OCI-LY3 (cell line): ENCODE measurements around the gene NSRP1.

Source experiments
- H2AFZ ChIP-seq: fragments of 200-600, 300-600 bp; shearing (Covaris generic); 2 replicates; pipeline ENCODE4 v1.6.0; 2014; ENCODE audit warnings: antibody characterized with exemption, low read depth, low read length
- H3K27ac ChIP-seq: fragments of 200-600, 300-600 bp; sonication (generic); 2 replicates; pipeline ENCODE4 v1.5.1; 2014; ENCODE audit warnings: mild to moderate bottlenecking, low read length, moderate library complexity, mixed read lengths
- H3K27me3 ChIP-seq: fragments of 200-600, 300-600 bp; sonication (generic); 2 replicates; pipeline ENCODE4 v1.6.1; 2014; ENCODE audit warnings: low read depth, low read length, mixed read lengths
- H3K36me3 ChIP-seq: fragments of 200-600, 300-600 bp; sonication (generic); replicated peaks from 2 replicates; pipeline ENCODE3; 2014; ENCODE audit warnings: low read depth, low read length, mixed read lengths
- H3K4me1 ChIP-seq: fragments of 300-600, 200-600 bp; sonication (generic); 2 replicates; pipeline ENCODE4 v1.6.1; 2014; ENCODE audit warnings: low read length, mixed read lengths
- H3K4me2 ChIP-seq: fragments of 200-600, 300-600 bp; sonication (generic); 2 replicates; pipeline ENCODE4 v1.6.1; 2014; ENCODE audit warnings: low read length, mixed read lengths
- H3K4me3 ChIP-seq: fragments of 300-600, 200-600 bp; sonication (generic); 2 replicates; pipeline ENCODE4 v1.5.1; 2014; ENCODE audit warnings: antibody characterized with exemption, mild to moderate bottlenecking, low read length, moderate library complexity
- H3K79me2 ChIP-seq: fragments of 300-600, 200-600 bp; shearing (Covaris generic); 2 replicates; pipeline ENCODE4 v1.6.1; 2014; ENCODE audit warnings: mild to moderate bottlenecking, low read length, mixed read lengths
- H3K9ac ChIP-seq: fragments of 300-600, 200-600 bp; shearing (Covaris generic); 2 replicates; pipeline ENCODE4 v1.6.0; 2014; ENCODE audit warnings: mild to moderate bottlenecking, low read length, moderate library complexity
- H3K9me3 ChIP-seq: fragments of 200-600, 300-600 bp; shearing (Covaris generic); 2 replicates; pipeline ENCODE4 v1.6.1; 2014; ENCODE audit warnings: low read length, mixed read lengths; ENCODE audit not compliant: insufficient read depth
- H4K20me1 ChIP-seq: fragments of 200-600, 300-600 bp; sonication (generic); 2 replicates; pipeline ENCODE4 v1.6.1; 2016; ENCODE audit warnings: low read length, mixed read lengths; ENCODE audit not compliant: insufficient read depth
- CTCF ChIP-seq: fragments of 200-600, 300-600 bp; sonication (generic); IDR thresholded peaks from 2 replicates; pipeline ENCODE4 v1.5.1; 2014; ENCODE audit warnings: antibody characterized with exemption, low read length, low read depth
- EZH2phosphoT487 ChIP-seq: fragments of 200-600 bp; shearing (Covaris generic); IDR thresholded peaks from 2 replicates; pipeline ENCODE4 v1.6.1; 2018; ENCODE audit warnings: antibody characterized with exemption, mixed run types, low read depth

Gene NSRP1

GRCh38 chr17:30222251-30222650 is 105.6 kb downstream of the NSRP1 start:
- H3K4me2 ChIP-seq: no peak overlapping the region
- no peak overlapping the region for H3K9ac ChIP-seq
- no peak overlapping the region for H3K27ac ChIP-seq
- H4K20me1 ChIP-seq: peaks cover 3% of the 10 kb centered on the region; the same call in 1 of the 2 replicates
- no peaks in the 10 kb centered on the region for H3K9me3 ChIP-seq
- peaks cover 8% of the 10 kb centered on the region; the same call in 1 of the 2 replicates for H3K4me1 ChIP-seq
- no peaks in the 10 kb centered on the region for H3K79me2 ChIP-seq
- no peaks in the 10 kb centered on the region for H3K36me3 ChIP-seq
- no peak overlapping the region for H3K4me3 ChIP-seq
- peaks cover 60% of the 10 kb centered on the region for H3K27me3 ChIP-seq
- TF ChIP-seq CTCF: no peak
- no peak for TF ChIP-seq EZH2phosphoT487
- H2AFZ ChIP-seq: no peak overlapping the region

- Histone ChIP-seq H3K9me3 (no peaks in the 10 kb centered on the region), H3K36me3 (no peaks in the 10 kb centered on the region), H3K79me2 (no peaks in the 10 kb centered on the region), H3K27ac (no peak overlapping the region), H3K9ac (no peak overlapping the region), H3K27me3 (peaks cover 59% of the 10 kb centered on the region), H3K4me3 (no peak overlapping the region), H3K4me1 (peaks cover 8% of the 10 kb centered on the region; the same call in 1 of the 2 replicates), H4K20me1 (peaks cover 3% of the 10 kb centered on the region; the same call in 1 of the 2 replicates), H2AFZ (no peak overlapping the region), H3K4me2 (no peak overlapping the region)
- TF ChIP-seq CTCF: no peak
- no peak for TF ChIP-seq EZH2phosphoT487
Observed at GRCh38 chr17:30222721-30223175, 106.1 kb downstream of the NSRP1 start.

- H3K4me2 ChIP-seq: no peak overlapping the region
- H3K9me3 ChIP-seq: no peaks in the 10 kb centered on the region
- H2AFZ ChIP-seq: no peak overlapping the region
- no peaks in the 10 kb centered on the region for H3K79me2 ChIP-seq
- peaks cover 53% of the 10 kb centered on the region for H3K27me3 ChIP-seq
- no peaks in the 10 kb centered on the region for H3K4me1 ChIP-seq
- no peak overlapping the region for H3K27ac ChIP-seq
- H3K36me3 ChIP-seq: no peaks in the 10 kb centered on the region
- TF ChIP-seq CTCF (no peak), EZH2phosphoT487 (no peak)
- H3K9ac ChIP-seq: no peak overlapping the region
- H3K4me3 ChIP-seq: no peak overlapping the region
- no peaks in the 10 kb centered on the region for H4K20me1 ChIP-seq
Observed at GRCh38 chr17:30224419-30224960, 107.9 kb downstream of the NSRP1 start.

- H3K27ac ChIP-seq: no peak overlapping the region
- no peak overlapping the region for H2AFZ ChIP-seq
- no peaks in the 10 kb centered on the region for H4K20me1 ChIP-seq
- H3K79me2 ChIP-seq: no peaks in the 10 kb centered on the region
- no peaks in the 10 kb centered on the region for H3K36me3 ChIP-seq
- no peak overlapping the region for H3K4me2 ChIP-seq
- H3K9me3 ChIP-seq: no peaks in the 10 kb centered on the region
- H3K4me3 ChIP-seq: no peak overlapping the region
- peaks cover 2% of the 10 kb centered on the region; the same call in 1 of the 2 replicates for H3K4me1 ChIP-seq
- H3K9ac ChIP-seq: no peak overlapping the region
- no peak for TF ChIP-seq EZH2phosphoT487
- TF ChIP-seq CTCF: no peak
- peaks cover 46% of the 10 kb centered on the region for H3K27me3 ChIP-seq
Observed at GRCh38 chr17:30225112-30225511, 108.5 kb downstream of the NSRP1 start.
